Lung (tissue), 12 donors: ENCODE results near the gene ANGEL2. TPM values are rescaled to one million over a fixed set of nuclear protein-coding genes. Genes with fewer than 3 reads are reported as not detected.

Experiments used
- ATAC-seq: fragments of 200-7000 bp; cut with Tn5 transposase; one replicate; pipeline ENCODE4 v1.9.1; 2020; ENCODE audit warnings: moderate number of reproducible peaks; ENCODE audit not compliant: insufficient read depth, low FRiP score
- DNase-seq, 3 donors: peaks; one replicate each; pipeline ENCODE4 v3.0.0-alpha.2; 2013 to 2017
- H3K27ac ChIP-seq, 2 donors: one replicate each; pipeline ENCODE4 v1.5.1; 2013; ENCODE audit warnings: mild to moderate bottlenecking in 2 of 2, moderate library complexity in 2 of 2, control low read depth in 1 of 2, inconsistent platforms in 1 of 2, low read depth in 1 of 2, low read length in 1 of 2
- H3K27me3 ChIP-seq, 3 donors: one replicate each; pipeline ENCODE4 v1.5.1; 2013; ENCODE audit warnings: low read length in 2 of 3; ENCODE audit not compliant: control insufficient read depth in 3 of 3, insufficient read depth in 3 of 3
- H3K36me3 ChIP-seq, 4 donors: one replicate each; pipeline ENCODE4 v1.5.1; 2013; ENCODE audit warnings: low read length in 4 of 4, mild to moderate bottlenecking in 1 of 4, moderate library complexity in 1 of 4; ENCODE audit not compliant: control insufficient read depth in 4 of 4, insufficient read depth in 4 of 4
- H3K4me1 ChIP-seq, 5 donors: one replicate each; pipeline ENCODE4 v1.5.1; 2013; ENCODE audit warnings: low read length in 5 of 5, mild to moderate bottlenecking in 2 of 5, moderate library complexity in 1 of 5; ENCODE audit not compliant: control insufficient read depth in 5 of 5, insufficient read depth in 5 of 5
- H3K4me3 ChIP-seq: one replicate; pipeline ENCODE4 v1.5.1; 2013; ENCODE audit warnings: mild to moderate bottlenecking, control low read depth, moderate library complexity
- H3K9ac ChIP-seq, 2 donors: one replicate each; pipeline ENCODE4 v1.5.1; 2013; ENCODE audit warnings: low read length in 2 of 2, control low read depth in 1 of 2; ENCODE audit not compliant: insufficient read depth in 1 of 2
- H3K9me3 ChIP-seq, 4 donors: one replicate each; pipeline ENCODE4 v1.5.1; 2013; ENCODE audit warnings: low read length in 3 of 4, mild to moderate bottlenecking in 1 of 4, moderate library complexity in 1 of 4; ENCODE audit not compliant: control insufficient read depth in 4 of 4, insufficient read depth in 3 of 4
- CTCF ChIP-seq: IDR thresholded peaks from 2 replicates; pipeline ENCODE4 v1.5.1; 2012; ENCODE audit warnings: mild to moderate bottlenecking; ENCODE audit errors: control extremely low read depth, extremely low read depth
- WGBS, 2 donors: extraction: QIAGEN DNeasy Blood & Tissue Kit; methylation state at CpG; one replicate each; pipeline ENCODE4 v1.1.7; 2013; 5-methylcytosine and 5-hydroxymethylcytosine counted together
- polyA plus RNA-seq, 2 donors: library from polyadenylated mRNA; stranded (reverse); fragments of 200-250 nt; gene quantifications; one replicate each; pipeline ENCODE4 v1.2.1, GENCODE V29; 2013
- total RNA-seq, 2 donors: library from RNA; depleted of rRNA in 1 of 2; stranded (reverse); fragments of >200 nt in 1 of 2; gene quantifications; one replicate each; pipeline ENCODE4 v1.2.1, GENCODE V29; 2014 to 2021
- donor health status: control.
- donor health status: control.
- donor health status: Bipolar disorder and iron deficiency.
- donor health status: healthy.
- donor health status: DM: yes; HTN: yes; CAD: no.

Gene ANGEL2
- total and polyA plus RNA-seq, 4 donors: 13.7 to 53.7 (median 29.0) TPM

GRCh38 chr1:212971312-212971711 lies 44.4 kb downstream of the ANGEL2 start:
- Histone ChIP-seq H3K27ac (peak overlapping the region in 1 of 2 donors; percentile 17), H3K9me3 (no peaks in the 10 kb centered on the region), H3K36me3 (peaks cover 0 to 38% (median 17%) of the 10 kb centered on the region in 4 donors), H3K4me3 (no peak overlapping the region), H3K4me1 (no peaks in the 10 kb centered on the region), H3K9ac (no peak overlapping the region), H3K27me3 (no peaks in the 10 kb centered on the region)
- 69 to 87% methylated on average over 5 of the region's 5 CpGs for WGBS, 2 donors
- ATAC-seq: peak; percentile 56
- TF ChIP-seq CTCF: no peak
- DNase-seq: peak in 2 of 3 donors; percentile 37 to 59

GRCh38 chr1:212970085-212970484 lies 45.6 kb downstream of the ANGEL2 start:
- H3K9me3 ChIP-seq: no peaks in the 10 kb centered on the region
- no peak overlapping the region for H3K4me3 ChIP-seq
- H3K9ac ChIP-seq: no peak overlapping the region
- ATAC-seq: no peak
- no peaks in the 10 kb centered on the region for H3K27me3 ChIP-seq
- no peak for DNase-seq
- WGBS, 2 donors: 90 to 91% methylated on average over 4 of the region's 4 CpGs
- peaks cover 0 to 38% (median 12%) of the 10 kb centered on the region in 4 donors for H3K36me3 ChIP-seq
- no peak for TF ChIP-seq CTCF
- H3K4me1 ChIP-seq: no peaks in the 10 kb centered on the region
- H3K27ac ChIP-seq: no peak overlapping the region

- no peak overlapping the region for H3K27ac ChIP-seq
- H3K9ac ChIP-seq: no peak overlapping the region
- DNase-seq (no peak), ATAC-seq (no peak)
- 74 to 82% methylated on average over 3 of the region's 3 CpGs for WGBS, 2 donors
- H3K4me1 ChIP-seq: no peaks in the 10 kb centered on the region
- no peaks in the 10 kb centered on the region for H3K27me3 ChIP-seq
- H3K36me3 ChIP-seq: peaks cover 0 to 33% (median 11%) of the 10 kb centered on the region in 4 donors
- TF ChIP-seq CTCF: no peak
- no peak overlapping the region for H3K4me3 ChIP-seq
- no peaks in the 10 kb centered on the region for H3K9me3 ChIP-seq
Observed at GRCh38 chr1:212968368-212968863, 47.3 kb downstream of the ANGEL2 start.

- peaks cover 0 to 34% (median 13%) of the 10 kb centered on the region in 4 donors for H3K36me3 ChIP-seq
- WGBS, 2 donors: 81 to 84% methylated on average over 8 of the region's 8 CpGs
- DNase-seq (no peak), ATAC-seq (no peak)
- TF ChIP-seq CTCF: no peak
- no peaks in the 10 kb centered on the region for H3K4me1 ChIP-seq
- no peak overlapping the region for H3K4me3 ChIP-seq
- no peak overlapping the region for H3K27ac ChIP-seq
- no peak overlapping the region for H3K9ac ChIP-seq
- H3K27me3 ChIP-seq: no peaks in the 10 kb centered on the region
- H3K9me3 ChIP-seq: no peaks in the 10 kb centered on the region
Observed at GRCh38 chr1:212967801-212968200, 47.9 kb downstream of the ANGEL2 start.
